Lower lobe of right lung (tissue), 2 donors: Measurements from ENCODE around the gene C2CD2L. TPM values are rescaled to one million over a fixed set of nuclear protein-coding genes. Genes with fewer than 3 reads are reported as not detected.
A peak's percentile ranks its signal among the peaks of the same experiment; 100 is the strongest.
"Not testable (repeated sequence)": the region's sequence is repeated elsewhere in the genome, so short reads cannot be mapped to it uniquely, and the experiment has no call there.

Experiments
- ATAC-seq, 2 donors: fragments of 200-7000 bp; cut with Tn5 transposase; one replicate each; pipeline ENCODE4 v1.9.1; 2020 to 2022; ENCODE audit warnings: mild to moderate bottlenecking in 2 of 2, moderate library complexity in 2 of 2
- DNase-seq: peaks from one replicate; pipeline ENCODE4 v3.0.0-alpha.2; 2020
- H3K27ac ChIP-seq: fragments of 200-600 bp; one replicate; pipeline ENCODE4 v1.8.0; 2022
- H3K27me3 ChIP-seq: fragments of 200-600 bp; one replicate; pipeline ENCODE4 v1.8.0; 2022; ENCODE audit warnings: low read depth
- H3K36me3 ChIP-seq: fragments of 200-600 bp; one replicate; pipeline ENCODE4 v1.8.0; 2022; ENCODE audit warnings: mild to moderate bottlenecking
- H3K4me1 ChIP-seq: fragments of 200-600 bp; one replicate; pipeline ENCODE4 v1.8.0; 2022
- H3K4me3 ChIP-seq: fragments of 200-600 bp; one replicate; pipeline ENCODE4 v1.8.0; 2022; ENCODE audit warnings: mild to moderate bottlenecking
- H3K9me3 ChIP-seq: fragments of 200-600 bp; one replicate; pipeline ENCODE4 v1.8.0; 2022
- intact Hi-C: fragments of 100-400 bp; cut with DNase I; formaldehyde crosslinking; loops from one replicate; pipeline ENCODE4 v1.11.0; 2022
- total RNA-seq: library from RNA; stranded (reverse); fragmentation: NEBNext Ultra II Directional; extraction: Animal tissue kit (Norgen Biotek cat#: 25700); gene quantifications from one replicate; pipeline ENCODE4 v1.2.1, GENCODE V29; 2021
- TF ChIP-seq, protein P1 (sequence below): fragments of 200-600 bp; IDR thresholded peaks from one replicate; pipeline ENCODE4 v1.8.0; 2022; ENCODE audit warnings: antibody characterized with exemption, mild to moderate bottlenecking
- donor health status: DM: no; HTN: yes; CAD: no; lungs with severe emphysema.

The C2CD2L gene
- total RNA-seq, 1 donor from 2014 or later, result 16.5 TPM

DNA sequence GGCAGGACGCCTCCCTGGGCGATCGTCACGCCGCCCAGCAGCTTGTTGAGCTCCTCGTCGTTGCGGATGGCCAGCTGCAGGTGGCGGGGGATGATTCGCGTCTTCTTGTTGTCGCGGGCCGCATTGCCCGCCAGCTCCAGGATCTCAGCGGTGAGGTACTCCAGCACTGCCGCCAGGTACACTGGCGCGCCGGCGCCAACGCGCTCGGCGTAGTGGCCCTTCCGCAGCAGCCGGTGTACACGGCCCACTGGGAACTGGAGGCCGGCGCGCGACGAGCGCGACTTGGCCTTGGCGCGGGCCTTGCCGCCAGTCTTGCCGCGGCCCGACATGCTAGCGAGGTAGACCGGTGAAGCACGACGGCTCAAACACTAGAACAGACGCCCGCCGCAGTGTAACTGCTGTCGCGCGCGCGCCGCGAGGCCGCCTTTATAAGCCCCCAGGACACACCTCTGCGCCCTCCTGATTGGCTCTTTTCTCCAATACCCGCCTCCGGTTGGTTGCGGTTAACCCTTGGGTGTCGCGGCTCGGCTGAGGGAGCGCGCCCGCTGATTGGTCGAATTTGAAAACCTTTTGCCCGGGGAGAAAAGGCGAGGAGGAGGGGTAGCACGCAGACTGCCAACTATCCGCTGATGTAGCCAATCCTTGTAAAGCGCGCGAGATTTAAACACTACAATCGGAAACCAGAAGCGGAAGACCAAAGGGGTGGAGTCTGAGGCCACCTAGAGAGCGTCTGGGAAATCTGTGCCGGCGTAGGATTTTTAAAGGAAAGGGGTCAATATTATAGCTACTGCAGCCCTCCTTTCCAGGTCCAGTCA is 11.9 kb upstream of the C2CD2L start:
- TF ChIP-seq, protein P1, sequence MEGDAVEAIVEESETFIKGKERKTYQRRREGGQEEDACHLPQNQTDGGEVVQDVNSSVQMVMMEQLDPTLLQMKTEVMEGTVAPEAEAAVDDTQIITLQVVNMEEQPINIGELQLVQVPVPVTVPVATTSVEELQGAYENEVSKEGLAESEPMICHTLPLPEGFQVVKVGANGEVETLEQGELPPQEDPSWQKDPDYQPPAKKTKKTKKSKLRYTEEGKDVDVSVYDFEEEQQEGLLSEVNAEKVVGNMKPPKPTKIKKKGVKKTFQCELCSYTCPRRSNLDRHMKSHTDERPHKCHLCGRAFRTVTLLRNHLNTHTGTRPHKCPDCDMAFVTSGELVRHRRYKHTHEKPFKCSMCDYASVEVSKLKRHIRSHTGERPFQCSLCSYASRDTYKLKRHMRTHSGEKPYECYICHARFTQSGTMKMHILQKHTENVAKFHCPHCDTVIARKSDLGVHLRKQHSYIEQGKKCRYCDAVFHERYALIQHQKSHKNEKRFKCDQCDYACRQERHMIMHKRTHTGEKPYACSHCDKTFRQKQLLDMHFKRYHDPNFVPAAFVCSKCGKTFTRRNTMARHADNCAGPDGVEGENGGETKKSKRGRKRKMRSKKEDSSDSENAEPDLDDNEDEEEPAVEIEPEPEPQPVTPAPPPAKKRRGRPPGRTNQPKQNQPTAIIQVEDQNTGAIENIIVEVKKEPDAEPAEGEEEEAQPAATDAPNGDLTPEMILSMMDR, result no peak
- ATAC-seq (peak; percentile 97), DNase-seq (peak; percentile 98)
- no peaks in the 10 kb centered on the region for H3K27me3 ChIP-seq
- H3K4me1 ChIP-seq, result peaks cover 26% of the 10 kb centered on the region
- H3K36me3 ChIP-seq, result peaks cover 38% of the 10 kb centered on the region
- no peaks in the 10 kb centered on the region for H3K9me3 ChIP-seq
- H3K4me3 ChIP-seq, result peak overlapping the region; percentile 87
- H3K27ac ChIP-seq, result peak overlapping the region; percentile 94
- intact Hi-C loops, result no loop called here

DNA sequence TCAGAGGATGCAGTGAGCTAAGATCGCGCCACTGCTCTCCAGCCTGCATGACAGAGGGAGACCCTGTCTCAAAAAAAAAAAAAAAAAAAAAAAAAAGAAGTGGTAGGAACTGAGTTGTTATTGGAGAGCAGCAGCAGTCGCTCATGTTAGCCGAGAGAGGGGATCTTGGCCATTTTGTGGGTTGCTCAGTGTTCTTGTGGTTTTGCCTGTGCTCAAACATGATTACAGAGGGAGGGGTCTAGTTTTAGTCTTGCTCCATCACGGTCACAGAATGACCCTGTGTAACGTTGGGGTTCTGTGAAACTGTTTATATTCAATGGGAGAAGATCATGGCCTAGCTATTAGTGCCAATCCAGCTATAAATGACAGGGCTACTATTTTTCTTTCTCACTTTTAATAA is 7.4 kb upstream of the C2CD2L start:
- Histone ChIP-seq H3K9me3 (no peaks in the 10 kb centered on the region), H3K4me3 (no peak overlapping the region), H3K27ac (no peak overlapping the region), H3K36me3 (peaks cover 25% of the 10 kb centered on the region), H3K27me3 (no peaks in the 10 kb centered on the region), H3K4me1 (peaks cover 34% of the 10 kb centered on the region)
- TF ChIP-seq, protein P1, result no peak
- DNase-seq (no peak), ATAC-seq (no peak)
- intact Hi-C loops, result no loop called here

DNA sequence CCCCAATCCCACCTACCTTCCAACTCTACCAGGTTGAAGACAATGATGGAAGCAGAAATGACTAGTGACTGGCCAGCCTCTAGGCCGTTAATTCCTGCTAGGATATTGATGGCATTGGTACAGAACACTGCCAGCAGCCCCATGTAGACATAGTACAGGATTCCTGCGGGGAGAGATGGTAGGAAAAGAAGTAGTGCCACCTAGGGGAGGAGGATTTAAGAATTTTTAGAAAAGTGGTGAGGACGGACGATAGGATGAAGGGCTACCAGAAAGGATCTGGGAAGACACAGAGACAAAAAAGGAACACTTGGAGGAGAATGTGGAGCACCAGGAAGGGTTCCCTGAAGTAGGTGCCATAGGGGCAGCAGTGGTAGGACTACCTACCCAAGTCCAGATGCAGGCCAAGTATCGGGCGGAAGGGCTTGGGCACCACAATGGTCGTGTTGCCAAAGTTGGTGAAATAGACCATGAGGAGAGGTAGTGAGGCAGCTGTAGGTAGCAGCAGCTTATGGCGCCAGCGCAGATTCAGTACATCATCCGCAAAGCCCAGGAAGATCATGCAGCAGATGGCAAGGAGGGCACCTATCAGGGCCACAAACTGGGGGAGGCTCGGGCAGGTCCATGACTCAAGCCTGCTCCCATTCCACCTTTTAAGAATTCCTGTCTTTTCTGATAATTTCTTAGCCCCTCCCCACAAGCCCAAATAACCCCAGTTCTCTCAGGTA is 6.7 kb upstream of the C2CD2L start:
- Histone ChIP-seq H3K4me1 (peaks cover 34% of the 10 kb centered on the region), H3K36me3 (peaks cover 25% of the 10 kb centered on the region), H3K27ac (no peak overlapping the region), H3K27me3 (no peaks in the 10 kb centered on the region), H3K4me3 (peak overlapping the region; percentile 95), H3K9me3 (no peaks in the 10 kb centered on the region)
- ATAC-seq (no peak), DNase-seq (no peak)
- intact Hi-C loops, result no loop called here
- TF ChIP-seq, protein P1, result peak; percentile 21

DNA sequence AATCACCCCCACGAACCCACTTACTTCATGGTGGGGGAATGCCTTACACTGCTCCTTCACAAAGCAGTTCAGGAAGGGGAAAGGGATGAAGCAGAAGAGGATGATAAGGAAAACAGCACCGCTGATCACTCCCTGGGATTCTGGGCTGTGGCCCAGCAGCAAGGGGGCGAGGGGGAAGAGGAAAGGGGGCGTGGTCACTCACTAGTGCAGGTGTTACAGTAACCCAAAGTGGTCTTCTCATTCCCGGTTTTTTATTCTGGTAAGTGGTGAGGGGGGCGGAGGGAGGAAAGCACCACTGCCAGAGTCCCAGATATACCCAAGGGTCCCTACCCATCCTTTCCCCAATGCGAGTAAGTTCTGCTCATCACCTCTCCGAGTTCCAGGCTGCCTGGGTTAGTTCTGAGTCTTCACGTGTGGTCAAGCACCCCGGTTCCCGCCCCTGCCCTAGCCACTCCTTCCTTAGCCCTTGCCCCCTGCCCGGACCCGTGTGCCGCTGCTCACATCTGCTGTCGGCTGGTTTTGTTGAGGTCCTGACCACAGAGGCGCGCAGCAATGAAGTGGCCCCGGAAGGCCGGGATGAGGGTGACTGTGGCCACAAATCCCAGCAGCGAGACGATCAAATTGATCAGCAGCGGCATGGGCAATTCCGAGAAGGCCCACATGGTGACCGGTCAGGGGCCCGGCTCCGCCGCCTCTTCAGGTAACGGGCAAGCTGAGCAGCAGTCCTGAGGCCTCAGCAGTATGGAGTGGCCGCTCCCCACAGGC is 6.0 kb upstream of the C2CD2L start:
- H3K9me3 ChIP-seq, result no peaks in the 10 kb centered on the region
- peaks cover 31% of the 10 kb centered on the region for H3K4me1 ChIP-seq
- ATAC-seq (peak; percentile 24 to 42), DNase-seq (no peak)
- TF ChIP-seq, protein P1, result no peak
- peaks cover 25% of the 10 kb centered on the region for H3K36me3 ChIP-seq
- peak overlapping the region; percentile 95 for H3K4me3 ChIP-seq
- intact Hi-C loops, result no loop called here
- peak overlapping the region; percentile 96 for H3K27ac ChIP-seq
- no peaks in the 10 kb centered on the region for H3K27me3 ChIP-seq

DNA sequence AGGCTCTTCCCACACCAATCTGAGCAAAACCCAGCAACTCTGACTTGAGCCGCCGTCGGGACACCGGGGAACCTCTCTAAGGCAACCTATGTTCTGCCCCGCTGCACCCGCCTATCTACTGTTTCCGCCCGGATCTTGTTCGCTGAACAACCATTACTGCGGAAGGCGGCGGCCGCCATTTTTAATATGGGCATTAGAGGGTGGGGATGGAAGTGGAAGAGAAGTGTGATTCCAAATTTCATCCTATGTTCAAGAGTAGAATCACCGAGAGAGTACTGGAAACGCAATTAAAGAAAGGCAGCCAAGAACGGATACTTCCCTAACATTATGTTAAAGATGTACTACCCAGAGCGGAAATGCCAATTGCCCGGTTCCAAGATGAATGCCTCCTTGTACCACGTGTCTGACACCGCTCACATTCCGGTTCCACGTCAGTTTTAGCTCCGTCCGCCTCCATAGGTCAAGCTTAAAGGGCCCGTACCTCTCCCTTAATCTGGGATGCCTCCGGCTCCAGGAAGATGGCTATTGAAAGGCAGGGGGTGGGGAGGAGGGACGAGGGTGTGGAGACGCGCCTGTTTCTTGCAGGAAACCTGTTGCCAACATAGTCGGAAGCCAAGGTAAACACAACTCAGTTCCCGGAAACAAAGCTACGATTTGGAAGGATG is 5.3 kb upstream of the C2CD2L start, which contains the start of gene DPAGT1:
Gene DPAGT1, minus strand, starts transcription at position 95 of the 665 bp plus-strand sequence. CDS start 198 bp downstream, outside the sequence.
- ATAC-seq (peak; percentile 94 to 97), DNase-seq (peak; percentile 90)
- Histone ChIP-seq H3K4me3 (peak within 1 kb of the TSS; percentile 95), H3K27ac (peak within 1 kb of the TSS; percentile 96), H3K4me1 (peaks cover 38% of the 10 kb centered on the region), H3K27me3 (no peaks in the 10 kb centered on the region), H3K9me3 (no peaks in the 10 kb centered on the region), H3K36me3 (peaks cover 19% of the 10 kb centered on the region)
- TF ChIP-seq, protein P1, result no peak
- intact Hi-C loops, result no loop called here

DNA sequence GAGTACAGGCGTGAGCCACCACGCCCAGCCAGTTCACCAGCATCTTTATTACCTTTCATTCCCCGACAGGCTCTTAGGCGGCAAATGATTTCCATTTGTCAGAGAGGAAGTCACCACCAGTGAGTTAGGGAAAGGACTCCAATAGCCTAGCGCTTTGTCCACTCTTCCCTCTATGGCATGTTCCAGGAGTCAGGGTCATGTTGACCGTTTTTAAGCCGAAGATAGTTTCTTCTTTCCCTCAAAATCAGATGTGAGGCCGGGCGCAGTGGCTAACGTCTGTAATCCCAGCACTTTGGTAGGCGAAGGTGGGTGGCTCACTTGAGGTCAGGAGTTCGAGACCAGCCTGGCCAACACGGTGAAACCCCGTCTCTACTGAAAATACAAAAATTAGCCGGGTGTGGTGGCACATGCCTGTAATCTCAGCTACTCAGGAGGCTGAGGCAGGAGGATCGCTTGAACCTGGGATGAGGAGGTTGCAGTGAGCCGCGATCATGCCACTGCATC is 3.9 kb upstream of the C2CD2L start:
- H3K9me3 ChIP-seq, ATAC-seq, intact Hi-C loops, H3K27me3 ChIP-seq, DNase-seq, H3K36me3 ChIP-seq: not testable (repeated sequence)
- Histone ChIP-seq H3K4me3 (peak overlapping the region; percentile 95), H3K4me1 (peaks cover 39% of the 10 kb centered on the region), H3K27ac (peak overlapping the region; percentile 96)
